ENCODE results near the gene PRKAR1B.
"Not testable (repeated sequence)": the region's sequence is repeated elsewhere in the genome, so short reads cannot be mapped to it uniquely, and the experiment has no call there.

Gene PRKAR1B

GRCh38 chr7:569071-569855 is 157.8 kb downstream of the PRKAR1B start:
- no peak for DNase-seq

- DNase-seq: no peak
Observed at GRCh38 chr7:568031-568951, 158.8 kb downstream of the PRKAR1B start.

GRCh38 chr7:567305-567883 is 159.7 kb downstream of the PRKAR1B start:
- DNase-seq: no peak

GRCh38 chr7:566100-566499 is 161.0 kb downstream of the PRKAR1B start:
- DNase-seq: no peak

- no peak for DNase-seq
Observed at GRCh38 chr7:564176-564865, 162.8 kb downstream of the PRKAR1B start.

GRCh38 chr7:563629-564170 is 163.4 kb downstream of the PRKAR1B start:
- no peak for DNase-seq

GRCh38 chr7:562789-563628 is 164.1 kb downstream of the PRKAR1B start:
- no peak for DNase-seq

- no peak for DNase-seq
Observed at GRCh38 chr7:562374-562675, 164.8 kb downstream of the PRKAR1B start.

- no peak for DNase-seq
Observed at GRCh38 chr7:561631-562373, 165.3 kb downstream of the PRKAR1B start.

GRCh38 chr7:560966-561630 is 166.0 kb downstream of the PRKAR1B start:
- DNase-seq: no peak

GRCh38 chr7:559396-559705 is 167.7 kb downstream of the PRKAR1B start:
- no peak for DNase-seq

- no peak for DNase-seq
Observed at GRCh38 chr7:557558-557881, 169.6 kb downstream of the PRKAR1B start.

- DNase-seq: no peak
Observed at GRCh38 chr7:556837-557557, 170.1 kb downstream of the PRKAR1B start.

GRCh38 chr7:556291-556826 is 170.7 kb downstream of the PRKAR1B start:
- DNase-seq: no peak

GRCh38 chr7:555551-556160 is 171.4 kb downstream of the PRKAR1B start:
- no peak for DNase-seq

GRCh38 chr7:553636-554111 is 173.4 kb downstream of the PRKAR1B start:
- no peak for DNase-seq

GRCh38 chr7:552868-553635 is 174.0 kb downstream of the PRKAR1B start:
- no peak for DNase-seq

- DNase-seq: not testable (repeated sequence)
Observed at GRCh38 chr7:552151-552867, 174.8 kb downstream of the PRKAR1B start.

Measured in activated naive CD4-positive, alpha-beta T cell (primary cell).